Astrocyte of the spinal cord (primary cell): Measurements from ENCODE around the gene OTOG.
A peak's percentile ranks its signal among the peaks of the same experiment; 100 is the strongest.

Experiments used
- DNase-seq: peaks from one replicate; pipeline ENCODE4 v3.0.0; 2011; ENCODE audit warnings: low read depth, low spot score
- H3K4me3 ChIP-seq: 2 replicates; pipeline ENCODE4 v1.5.1; 2011; ENCODE audit warnings: low read depth, mild to moderate bottlenecking, low read length, moderate library complexity
- CTCF ChIP-seq: IDR thresholded peaks from 2 replicates; pipeline ENCODE4 v1.5.1; 2012; ENCODE audit warnings: low read depth, mild to moderate bottlenecking, low read length, inconsistent platforms
- in situ Hi-C: cut with HindIII; loops from 2 replicates; pipeline ENCODE4 v1.10.0; 2017; ENCODE audit warnings: low sequenced_read_pairs

OTOG gene

GRCh38 chr11:17598700-17599459 is 51.8 kb downstream of the OTOG start:
- DNase-seq: peak; percentile 53
- in situ Hi-C loops: no loop called here

DNA sequence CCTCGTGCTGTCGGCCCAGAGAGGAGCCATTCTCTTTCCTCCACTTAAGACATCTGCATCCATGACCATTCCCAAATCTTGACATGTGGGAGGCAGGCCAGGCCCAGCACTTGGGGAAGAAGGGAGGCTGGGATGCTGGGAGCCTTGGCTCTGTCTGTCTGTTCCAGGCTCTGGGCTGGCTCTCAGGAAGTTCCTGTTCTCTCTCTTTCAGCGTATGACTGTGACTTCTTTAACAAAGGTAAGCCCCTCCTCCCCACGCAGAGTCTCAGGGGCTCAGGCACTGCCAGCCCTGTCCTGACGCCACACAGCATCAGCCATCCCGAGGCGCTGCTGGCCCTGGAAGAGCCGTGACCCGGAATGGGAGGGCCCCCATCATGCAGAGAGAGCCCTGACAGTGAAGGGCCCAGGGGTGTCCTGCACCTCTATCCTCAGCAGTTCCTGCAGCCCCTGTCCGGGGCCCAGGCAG is 52.4 kb downstream of the OTOG start:
- in situ Hi-C loops: no loop called here
- H3K4me3 ChIP-seq: no peak overlapping the region
- no peak for TF ChIP-seq CTCF
- no peak for DNase-seq

More at GRCh38 chr11:17598700-17599459, 51.8 kb downstream of the OTOG start:
- peak; percentile 98 for TF ChIP-seq CTCF
- no peak overlapping the region for H3K4me3 ChIP-seq

GRCh38 chr11:17600316-17601255 is 53.5 kb downstream of the OTOG start:
- in situ Hi-C loops: no loop called here
- no peak for TF ChIP-seq CTCF
- no peak for DNase-seq

GRCh38 chr11:17601256-17601671 is 54.2 kb downstream of the OTOG start:
- no peak for TF ChIP-seq CTCF
- no peak for DNase-seq
- no peak overlapping the region for H3K4me3 ChIP-seq
- in situ Hi-C loops: no loop called here

More at GRCh38 chr11:17600316-17601255, 53.5 kb downstream of the OTOG start:
- H3K4me3 ChIP-seq: no peak overlapping the region

GRCh38 chr11:17601676-17602075 is 54.6 kb downstream of the OTOG start:
- TF ChIP-seq CTCF: no peak
- no peak overlapping the region for H3K4me3 ChIP-seq
- no peak for DNase-seq
- in situ Hi-C loops: no loop called here

- in situ Hi-C loops: no loop called here
- no peak for DNase-seq
- no peak overlapping the region for H3K4me3 ChIP-seq
- TF ChIP-seq CTCF: no peak
Measured at GRCh38 chr11:17602105-17603001, 55.3 kb downstream of the OTOG start.
